GM12872 (cell line): Measurements from ENCODE around the gene MAPKAP1.

Source experiments
- CTCF ChIP-seq: IDR thresholded peaks from 3 replicates; pipeline ENCODE4 v1.5.1; 2011; ENCODE audit warnings: low read depth, mild to moderate bottlenecking, low read length, moderate library complexity; ENCODE audit not compliant: insufficient read depth

The MAPKAP1 gene

GRCh38 chr9:125470767-125471580 lies 236.0 kb downstream of the MAPKAP1 start:
- TF ChIP-seq CTCF, result no peak

- TF ChIP-seq CTCF, result no peak
Measured at GRCh38 chr9:125470189-125470588, 236.8 kb downstream of the MAPKAP1 start.

GRCh38 chr9:125468646-125469045 lies 238.4 kb downstream of the MAPKAP1 start:
- TF ChIP-seq CTCF, result no peak

- TF ChIP-seq CTCF, result no peak
Measured at GRCh38 chr9:125467116-125467740, 239.8 kb downstream of the MAPKAP1 start.

- TF ChIP-seq CTCF, result no peak
Measured at GRCh38 chr9:125466411-125466810, 240.6 kb downstream of the MAPKAP1 start.

- TF ChIP-seq CTCF, result no peak
Measured at GRCh38 chr9:125464591-125465385, 242.2 kb downstream of the MAPKAP1 start.

- TF ChIP-seq CTCF, result no peak
Measured at GRCh38 chr9:125463926-125464325, 243.1 kb downstream of the MAPKAP1 start.
